GM19438 (cell line): Measurements from ENCODE around the gene KCTD8.
"Not testable (repeated sequence)": the region's sequence is repeated elsewhere in the genome, so short reads cannot be mapped to it uniquely, and the experiment has no call there.

Experiments used
- ATAC-seq: cut with Tn5 transposase; IDR thresholded peaks from one replicate; pipeline ENCODE4 v1.9.1; 2021; ENCODE audit warnings: low read depth; ENCODE audit not compliant: unreplicated experiment

KCTD8 gene

GRCh38 chr4:44167766-44168165 lies 280.8 kb downstream of the KCTD8 start:
- ATAC-seq = not testable (repeated sequence)

- no peak for ATAC-seq
Observed at GRCh38 chr4:44165938-44166337, 282.7 kb downstream of the KCTD8 start.

GRCh38 chr4:44162538-44163270 lies 285.9 kb downstream of the KCTD8 start:
- no peak for ATAC-seq

- ATAC-seq = no peak
Observed at GRCh38 chr4:44161756-44162155, 286.9 kb downstream of the KCTD8 start.

GRCh38 chr4:44160776-44161367 lies 287.7 kb downstream of the KCTD8 start:
- ATAC-seq = no peak

- no peak for ATAC-seq
Observed at GRCh38 chr4:44159991-44160390, 288.6 kb downstream of the KCTD8 start.

- ATAC-seq = no peak
Observed at GRCh38 chr4:44157611-44158277, 290.9 kb downstream of the KCTD8 start.

- no peak for ATAC-seq
Observed at GRCh38 chr4:44150091-44150576, 298.5 kb downstream of the KCTD8 start.

- ATAC-seq = no peak
Observed at GRCh38 chr4:44149282-44149681, 299.3 kb downstream of the KCTD8 start.

GRCh38 chr4:44147571-44148075 lies 301.0 kb downstream of the KCTD8 start:
- ATAC-seq = no peak

GRCh38 chr4:44146516-44146915 lies 302.1 kb downstream of the KCTD8 start:
- ATAC-seq = no peak

GRCh38 chr4:44145868-44146267 lies 302.7 kb downstream of the KCTD8 start:
- no peak for ATAC-seq

GRCh38 chr4:44132526-44132925 lies 316.1 kb downstream of the KCTD8 start:
- no peak for ATAC-seq
